Activated CD4-positive, alpha-beta T cell treated with anti-CD3 and anti-CD28 coated beads, Interleukin-2, amount 50 U/mL, for 48 hours (primary cell): Measurements from ENCODE around the gene PAPPA.

Experiments used
- DNase-seq, 2 experiments: peaks; one replicate each; pipeline ENCODE4 v3.0.0-alpha.2; 2020

Gene PAPPA

GRCh38 chr9:116278326-116278725, 124.7 kb downstream of the PAPPA start:
- no peak for DNase-seq

GRCh38 chr9:116279230-116279629, 125.6 kb downstream of the PAPPA start:
- DNase-seq: no peak

- no peak for DNase-seq
These were observed 126.9 kb downstream of the PAPPA start for GRCh38 chr9:116280529-116280928.

- no peak for DNase-seq
These were observed 129.0 kb downstream of the PAPPA start for GRCh38 chr9:116282597-116282996.

- DNase-seq: no peak
These were observed 130.9 kb downstream of the PAPPA start for GRCh38 chr9:116284518-116284917.

GRCh38 chr9:116285320-116285719, 131.7 kb downstream of the PAPPA start:
- DNase-seq: no peak

- DNase-seq: no peak
These were observed 132.7 kb downstream of the PAPPA start for GRCh38 chr9:116286297-116286696.

GRCh38 chr9:116287721-116288120, 134.1 kb downstream of the PAPPA start:
- DNase-seq: no peak

GRCh38 chr9:116288658-116289057, 135.1 kb downstream of the PAPPA start:
- no peak for DNase-seq

- DNase-seq: no peak
These were observed 143.8 kb downstream of the PAPPA start for GRCh38 chr9:116297346-116297745.

- DNase-seq: no peak
These were observed 144.7 kb downstream of the PAPPA start for GRCh38 chr9:116298249-116298648.

- DNase-seq: no peak
These were observed 145.3 kb downstream of the PAPPA start for GRCh38 chr9:116298878-116299391.

- no peak for DNase-seq
These were observed 146.8 kb downstream of the PAPPA start for GRCh38 chr9:116300360-116300870.

- no peak for DNase-seq
These were observed 149.7 kb downstream of the PAPPA start for GRCh38 chr9:116303270-116303669.

- DNase-seq: no peak
These were observed 150.4 kb downstream of the PAPPA start for GRCh38 chr9:116303886-116304538.

GRCh38 chr9:116304761-116305160, 151.2 kb downstream of the PAPPA start:
- no peak for DNase-seq

GRCh38 chr9:116308076-116308475, 154.5 kb downstream of the PAPPA start:
- DNase-seq: no peak

GRCh38 chr9:116309900-116310611, 156.5 kb downstream of the PAPPA start:
- no peak for DNase-seq

GRCh38 chr9:116312221-116312620, 158.6 kb downstream of the PAPPA start:
- no peak for DNase-seq

GRCh38 chr9:116313638-116314037, 160.0 kb downstream of the PAPPA start:
- DNase-seq: no peak

GRCh38 chr9:116316246-116316645, 162.7 kb downstream of the PAPPA start:
- DNase-seq: no peak

- DNase-seq: no peak
These were observed 163.9 kb downstream of the PAPPA start for GRCh38 chr9:116317503-116317902.

- no peak for DNase-seq
These were observed 165.1 kb downstream of the PAPPA start for GRCh38 chr9:116318468-116319374.
